Stimulated activated effector memory CD8-positive, alpha-beta T cell treated with anti-CD3 and anti-CD28 coated beads, Interleukin-12 subunit alpha, Interleukin-12 subunit beta, amount 100 ng/mL, for 72 hours (primary cell): Measurements from ENCODE around the gene C3orf22.

ENCODE experiments used
- ATAC-seq: fragments of 150-1000 bp; cut with Tn5 transposase; 2 replicates; pipeline ENCODE4 v1.10.0; 2021
- DNase-seq, 2 donors: peaks; one replicate each; pipeline ENCODE4 v3.0.0; 2021 to 2022; ENCODE audit warnings: low spot score in 2 of 2
- H3K27ac Mint-ChIP-seq: one replicate; pipeline ENCODE4 v1.8.0; 2022; ENCODE audit warnings: mild to moderate bottlenecking, mixed read lengths
- H3K36me3 Mint-ChIP-seq: one replicate; pipeline ENCODE4 v1.8.0; 2022; ENCODE audit warnings: mild to moderate bottlenecking, mixed read lengths
- H3K4me1 Mint-ChIP-seq: one replicate; pipeline ENCODE4 v1.8.0; 2022; ENCODE audit warnings: mixed read lengths
- H3K4me3 Mint-ChIP-seq: one replicate; pipeline ENCODE4 v1.8.0; 2022; ENCODE audit warnings: mild to moderate bottlenecking, mixed read lengths
- H3K9me3 Mint-ChIP-seq: one replicate; pipeline ENCODE4 v1.8.0; 2022; ENCODE audit warnings: mixed read lengths

The C3orf22 gene

GRCh38 chr3:126551121-126551838 is 7.5 kb downstream of the C3orf22 start:
- H3K4me3 Mint-ChIP-seq: no peak overlapping the region
- no peaks in the 10 kb centered on the region for H3K4me1 Mint-ChIP-seq
- no peak overlapping the region for H3K27ac Mint-ChIP-seq
- DNase-seq (no peak), ATAC-seq (no peak)
- H3K36me3 Mint-ChIP-seq: no peaks in the 10 kb centered on the region
- H3K9me3 Mint-ChIP-seq: no peaks in the 10 kb centered on the region

- no peaks in the 10 kb centered on the region for H3K4me1 Mint-ChIP-seq
- H3K36me3 Mint-ChIP-seq: no peaks in the 10 kb centered on the region
- DNase-seq (no peak), ATAC-seq (no peak)
- no peaks in the 10 kb centered on the region for H3K9me3 Mint-ChIP-seq
- no peak overlapping the region for H3K27ac Mint-ChIP-seq
- H3K4me3 Mint-ChIP-seq: no peak overlapping the region
Measured at GRCh38 chr3:126550488-126551051, 8.2 kb downstream of the C3orf22 start.

GRCh38 chr3:126549861-126550487 is 8.8 kb downstream of the C3orf22 start:
- Mint-ChIP-seq H3K4me3 (no peak overlapping the region), H3K4me1 (no peaks in the 10 kb centered on the region), H3K27ac (no peak overlapping the region), H3K36me3 (no peaks in the 10 kb centered on the region), H3K9me3 (no peaks in the 10 kb centered on the region)
- DNase-seq: no peak
- ATAC-seq: no peak

GRCh38 chr3:126548556-126549466 is 9.9 kb downstream of the C3orf22 start:
- Mint-ChIP-seq H3K4me1 (no peaks in the 10 kb centered on the region), H3K27ac (no peak overlapping the region), H3K9me3 (no peaks in the 10 kb centered on the region), H3K36me3 (no peaks in the 10 kb centered on the region), H3K4me3 (no peak overlapping the region)
- no peak for DNase-seq
- ATAC-seq: no peak

GRCh38 chr3:126547721-126548120 is 11.0 kb downstream of the C3orf22 start:
- H3K27ac Mint-ChIP-seq: no peak overlapping the region
- no peaks in the 10 kb centered on the region for H3K9me3 Mint-ChIP-seq
- H3K4me1 Mint-ChIP-seq: no peaks in the 10 kb centered on the region
- no peak for ATAC-seq
- no peak overlapping the region for H3K4me3 Mint-ChIP-seq
- no peaks in the 10 kb centered on the region for H3K36me3 Mint-ChIP-seq
- DNase-seq: no peak

DNA sequence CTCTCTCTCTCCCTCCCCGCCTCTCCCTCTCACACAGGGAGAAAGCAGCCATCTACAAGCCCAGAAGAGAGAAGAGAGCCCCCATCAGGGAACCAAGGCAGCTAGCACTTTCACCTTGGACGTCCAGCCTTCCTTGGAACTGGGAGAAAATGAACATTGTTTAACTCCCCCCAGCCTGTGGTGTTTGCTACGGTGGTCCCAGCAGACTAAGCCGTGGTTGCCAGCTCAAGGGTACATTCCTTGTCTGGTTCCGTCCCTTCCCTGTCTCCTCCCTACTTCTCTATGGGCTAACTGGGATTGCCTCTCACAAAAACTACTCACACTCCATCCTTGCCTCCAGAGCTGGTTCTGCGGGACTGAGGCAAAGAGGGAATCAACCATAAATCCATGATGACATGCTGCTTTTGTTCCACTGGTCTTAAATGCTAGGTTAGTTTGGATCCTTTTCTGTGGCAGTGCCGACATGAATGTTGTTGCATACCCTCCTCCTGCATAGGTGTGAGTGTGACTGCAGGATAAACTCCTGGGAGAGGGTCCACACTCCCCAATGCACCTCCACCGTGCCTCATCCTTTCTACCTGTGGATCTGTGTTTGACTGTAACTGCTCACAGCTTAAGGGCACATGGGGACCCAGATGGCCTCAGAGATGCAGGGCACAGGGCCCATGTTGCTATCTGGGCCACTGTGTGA is 12.0 kb downstream of the C3orf22 start:
- H3K27ac Mint-ChIP-seq: no peak overlapping the region

GRCh38 chr3:126546013-126546412 is 12.7 kb downstream of the C3orf22 start:
- Mint-ChIP-seq H3K4me3 (no peak overlapping the region), H3K27ac (no peak overlapping the region), H3K36me3 (no peaks in the 10 kb centered on the region), H3K9me3 (no peaks in the 10 kb centered on the region), H3K4me1 (no peaks in the 10 kb centered on the region)
- DNase-seq (no peak), ATAC-seq (no peak)

More for the DNA sequence above, 12.0 kb downstream of the C3orf22 start:
- DNase-seq: no peak
- Mint-ChIP-seq H3K36me3 (no peaks in the 10 kb centered on the region), H3K4me3 (no peak overlapping the region), H3K4me1 (no peaks in the 10 kb centered on the region), H3K9me3 (no peaks in the 10 kb centered on the region)
- no peak for ATAC-seq

DNA sequence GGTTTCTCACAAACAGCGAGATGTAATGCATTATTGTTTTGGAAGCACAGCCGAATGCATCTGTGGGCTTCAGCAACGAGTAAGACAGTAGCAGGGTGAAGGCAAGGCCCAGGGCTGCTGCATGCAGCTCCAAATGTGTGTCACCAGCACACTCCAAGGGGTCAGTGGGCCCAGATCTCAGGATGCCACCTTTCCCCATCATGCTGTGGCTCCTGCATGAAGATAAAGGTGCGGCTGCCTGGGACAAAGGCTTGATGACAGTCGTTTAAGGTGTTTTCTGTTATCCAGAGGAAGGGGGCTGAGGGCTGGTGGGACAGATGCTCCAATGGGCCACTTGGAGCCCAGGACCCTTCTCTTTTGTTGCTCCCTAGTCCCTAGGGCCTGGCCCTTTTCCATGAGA is 13.2 kb downstream of the C3orf22 start:
- DNase-seq: no peak
- Mint-ChIP-seq H3K36me3 (no peaks in the 10 kb centered on the region), H3K4me1 (no peaks in the 10 kb centered on the region), H3K4me3 (no peak overlapping the region), H3K9me3 (no peaks in the 10 kb centered on the region), H3K27ac (no peak overlapping the region)
- no peak for ATAC-seq

DNA sequence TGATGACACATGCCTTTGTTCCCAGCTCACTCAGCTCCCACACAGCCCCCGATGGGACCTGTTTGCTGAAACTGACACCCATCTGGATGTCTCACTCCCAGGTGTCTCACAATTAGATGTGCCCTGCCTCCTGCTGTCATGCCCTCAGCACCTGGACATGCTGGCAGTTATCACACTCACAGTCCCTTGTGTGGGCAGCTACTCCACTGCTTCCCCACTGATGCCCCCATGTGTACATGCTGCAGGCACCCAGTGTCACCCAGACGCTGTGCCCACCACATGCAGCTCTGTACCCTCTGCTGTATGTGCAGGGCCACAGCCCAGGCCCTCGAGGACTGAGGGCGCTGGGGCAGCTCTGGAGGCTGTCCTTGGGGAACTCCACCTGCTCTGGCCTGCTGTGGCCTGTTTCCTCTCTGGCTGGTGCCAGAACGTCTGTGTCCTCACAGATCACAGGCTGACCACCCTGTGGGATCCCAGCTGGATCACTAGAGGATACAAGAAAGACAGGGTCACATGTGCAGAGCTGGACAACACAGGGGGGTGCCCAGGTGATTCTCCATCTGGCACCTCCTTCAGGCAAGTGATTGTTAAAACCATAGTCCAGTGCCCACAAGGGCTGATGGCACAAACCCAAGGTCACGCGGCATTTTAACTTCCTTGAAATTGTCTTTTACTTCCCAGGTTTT is 14.0 kb downstream of the C3orf22 start:
- DNase-seq: no peak
- Mint-ChIP-seq H3K27ac (no peak overlapping the region), H3K9me3 (no peaks in the 10 kb centered on the region), H3K4me1 (peaks cover 5% of the 10 kb centered on the region), H3K4me3 (no peak overlapping the region), H3K36me3 (peaks cover 5% of the 10 kb centered on the region)
- ATAC-seq: no peak

GRCh38 chr3:126543457-126544061 is 15.2 kb downstream of the C3orf22 start:
- Mint-ChIP-seq H3K4me3 (no peak overlapping the region), H3K9me3 (no peaks in the 10 kb centered on the region), H3K36me3 (peaks cover 6% of the 10 kb centered on the region), H3K27ac (no peak overlapping the region), H3K4me1 (peaks cover 7% of the 10 kb centered on the region)
- DNase-seq: no peak
- ATAC-seq: no peak

DNA sequence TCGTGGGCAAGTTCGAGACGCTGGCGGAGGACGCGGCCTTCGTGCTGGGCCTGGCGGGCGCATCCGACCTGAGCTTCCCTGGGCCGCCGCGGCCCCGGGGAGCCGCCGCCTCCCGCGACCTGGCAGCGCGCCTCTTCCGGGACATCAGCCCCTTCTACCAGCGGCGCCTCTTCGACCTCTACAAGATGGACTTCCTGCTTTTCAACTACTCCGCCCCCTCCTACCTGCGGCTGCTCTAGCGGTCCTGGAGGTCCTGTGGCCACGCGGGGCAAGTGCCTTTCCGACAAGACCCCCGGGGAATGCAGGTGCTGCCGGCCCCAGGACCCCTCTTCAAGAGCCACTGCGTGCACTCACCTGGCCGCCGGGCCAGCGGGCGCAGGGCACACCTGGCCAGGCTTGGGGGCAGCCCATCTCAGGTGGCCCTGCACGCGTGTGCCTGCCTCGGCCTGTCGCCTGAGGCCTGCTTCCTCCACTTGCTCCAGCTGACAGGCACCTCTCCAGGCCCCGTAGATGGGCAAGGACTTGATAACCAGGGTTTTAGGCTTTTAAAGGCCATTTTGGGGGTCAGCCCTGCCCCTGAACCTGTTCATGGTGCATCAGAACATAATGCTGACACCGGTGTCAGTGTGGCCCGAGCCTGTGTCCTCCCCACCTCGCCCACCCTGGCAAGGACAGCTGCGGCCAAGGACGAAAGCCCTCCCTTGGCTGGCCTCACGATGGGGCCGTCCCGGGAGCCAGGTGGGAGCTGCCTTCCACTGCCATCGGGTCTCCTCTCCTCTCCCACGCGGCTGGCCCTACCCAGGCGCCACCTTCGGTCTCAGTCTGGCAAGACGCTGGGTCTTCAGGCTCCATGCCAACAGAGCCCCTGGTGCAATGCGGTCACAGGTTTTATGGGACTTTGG is 16.1 kb downstream of the C3orf22 start:
- peaks cover 7% of the 10 kb centered on the region for H3K4me1 Mint-ChIP-seq
- no peak for DNase-seq
- ATAC-seq: no peak
- no peaks in the 10 kb centered on the region for H3K9me3 Mint-ChIP-seq
- H3K36me3 Mint-ChIP-seq: peaks cover 6% of the 10 kb centered on the region
- H3K27ac Mint-ChIP-seq: no peak overlapping the region
- no peak overlapping the region for H3K4me3 Mint-ChIP-seq

- no peak for DNase-seq
- Mint-ChIP-seq H3K27ac (no peak overlapping the region), H3K4me1 (peaks cover 7% of the 10 kb centered on the region), H3K36me3 (peaks cover 6% of the 10 kb centered on the region), H3K9me3 (no peaks in the 10 kb centered on the region), H3K4me3 (no peak overlapping the region)
- ATAC-seq: no peak
Measured at GRCh38 chr3:126541628-126542339, 16.9 kb downstream of the C3orf22 start.
